Right lobe of liver (tissue), 4 donors: ENCODE results near the gene SMOC1.

ENCODE experiments used
- CTCF ChIP-seq, 4 donors: fragments of 200-600 bp in 3 of 4; fragments of 450-650 bp in 1 of 4; IDR thresholded peaks; one replicate each; pipeline versions ENCODE4 v1.5.1 to v1.8.0; 2016 to 2022; ENCODE audit warnings: antibody characterized with exemption in 4 of 4, mild to moderate bottlenecking in 2 of 4
- POLR2A ChIP-seq: fragments of 450-650 bp; IDR thresholded peaks from one replicate; pipeline ENCODE4 v1.6.1; 2017; ENCODE audit warnings: antibody characterized with exemption, mild to moderate bottlenecking
- donor health status: DM: no; HTN: no; CAD: no.
- donor health status: DM: no; HTN: no; CAD: no.
- donor health status: DM: no; HTN: yes; CAD: no.

GRCh38 chr14:70005281-70005805 is 126.1 kb downstream of the SMOC1 start:
- TF ChIP-seq CTCF (IDR thresholded peaks at IDR 0.05) (no peak), POLR2A (no peak)
